Mammary epithelial cell (primary cell): ENCODE data around the gene HBE1.

Source experiments
- CTCF ChIP-seq, 2 donors: IDR thresholded peaks in 1 of 2; conservative IDR thresholded peaks in 1 of 2; 2 replicates each; pipeline ENCODE4 v1.5.1; 2011 to 2012; ENCODE audit warnings: inconsistent platforms in 2 of 2, low read length in 2 of 2, mild to moderate bottlenecking in 2 of 2, control low read depth in 1 of 2, low read depth in 1 of 2; ENCODE audit not compliant: insufficient read depth in 1 of 2; ENCODE audit errors: extremely low read depth in 1 of 2
- EZH2 ChIP-seq: IDR thresholded peaks from 2 replicates; pipeline ENCODE4 v1.6.1; 2012; ENCODE audit warnings: low read length, inconsistent platforms, borderline replicate concordance

- TF ChIP-seq CTCF (conservative IDR thresholded peaks at IDR 0.05 in 1 of 2, IDR thresholded peaks at IDR 0.05 in 1 of 2; ENCODE audit: extremely low read depth in 1 of 2, insufficient read depth in 1 of 2, low read depth in 1 of 2, low read length in 2 of 2) (no peak), EZH2 (no peak)
Observed at GRCh38 chr11:5298451-5298850, 28.7 kb upstream of the HBE1 start.
